IMR-90 (cell line): ENCODE results near the gene PPY. TPM values are rescaled to one million over a fixed set of nuclear protein-coding genes. Genes with fewer than 3 reads are reported as not detected.

ENCODE experiments used
- ATAC-seq: fragments of 200-7000 bp; cut with Tn5 transposase; 2 replicates; pipeline ENCODE4 v1.9.1; 2020; ENCODE audit warnings: low read depth, mild to moderate bottlenecking, moderate library complexity
- BruUV-seq: library from RNA; stranded (reverse); fragments of 400-500 nt; replicated peaks from 2 replicates; lab custom pipeline; 2021; lab: Mats Ljungman, UMichigan
- CTCF ChIA-PET: fragments of 300-600 bp; formaldehyde crosslinking; extraction: SDS; loops from one replicate; lab custom pipeline; 2021; ENCODE audit warnings: antibody characterized with exemption; lab: Yijun Ruan, JAX
- POLR2A ChIA-PET: fragments of 300-600 bp; sonication (Branson Sonifier 250); formaldehyde crosslinking; loops from one replicate; lab custom pipeline; 2022; ENCODE audit warnings: antibody characterized with exemption; ENCODE audit not compliant: unreplicated experiment; lab: Charles Lee
- DNase-seq: peaks from one replicate; pipeline ENCODE4 v3.0.0; 2013
- H2AFZ ChIP-seq: replicated peaks from 2 replicates; pipeline ENCODE3; 2013; ENCODE audit warnings: low read length, mild to moderate bottlenecking; ENCODE audit not compliant: poor library complexity
- H2AK5ac ChIP-seq: 2 replicates; pipeline ENCODE4 v1.6.1; 2013; ENCODE audit warnings: low read depth, low read length, inconsistent platforms
- H2AK9ac ChIP-seq: replicated peaks from 2 replicates; pipeline ENCODE3; 2013; ENCODE audit warnings: mild to moderate bottlenecking, low read depth, low read length, moderate library complexity; ENCODE audit not compliant: poor library complexity
- H2BK120ac ChIP-seq: 2 replicates; pipeline ENCODE4 v1.6.1; 2013; ENCODE audit warnings: low read depth, low read length, inconsistent platforms
- H2BK15ac ChIP-seq: 3 replicates; pipeline ENCODE4 v1.6.1; 2013; ENCODE audit warnings: low read depth, low read length, inconsistent platforms
- H2BK20ac ChIP-seq: 2 replicates; pipeline ENCODE4 v1.6.1; 2013; ENCODE audit warnings: low read depth, mild to moderate bottlenecking, inconsistent platforms, low read length, moderate library complexity
- H2BK5ac ChIP-seq: 2 replicates; pipeline ENCODE4 v1.6.1; 2013; ENCODE audit warnings: mild to moderate bottlenecking, low read depth, low read length, inconsistent platforms; ENCODE audit not compliant: poor library complexity, severe bottlenecking
- H3K14ac ChIP-seq: replicated peaks from 2 replicates; pipeline ENCODE4 v1.6.1; 2013; ENCODE audit warnings: low read depth, low read length, inconsistent platforms
- H3K18ac ChIP-seq: 2 replicates; pipeline ENCODE4 v1.6.1; 2013; ENCODE audit warnings: low read depth, low read length, control low read depth
- H3K23ac ChIP-seq: 2 replicates; pipeline ENCODE4 v1.6.1; 2013; ENCODE audit warnings: low read depth, low read length, inconsistent platforms
- H3K27ac ChIP-seq: 2 replicates; pipeline ENCODE4 v1.5.1; 2013; ENCODE audit warnings: mild to moderate bottlenecking, control low read depth, low read length; ENCODE audit not compliant: insufficient read depth
- H3K27me3 ChIP-seq: 2 replicates; pipeline ENCODE4 v1.6.1; 2013; ENCODE audit warnings: low read length; ENCODE audit not compliant: control insufficient read depth, insufficient read depth
- H3K36me3 ChIP-seq: 2 replicates; pipeline ENCODE4 v1.6.1; 2013; ENCODE audit warnings: low read length, mixed read lengths; ENCODE audit not compliant: control insufficient read depth, insufficient read depth
- H3K4ac ChIP-seq: 2 replicates; pipeline ENCODE4 v1.6.1; 2013; ENCODE audit warnings: low read depth, low read length, inconsistent platforms
- H3K4me1 ChIP-seq: 2 replicates; pipeline ENCODE4 v1.6.1; 2013; ENCODE audit warnings: low read length, mixed read lengths; ENCODE audit not compliant: control insufficient read depth, insufficient read depth
- H3K4me2 ChIP-seq: 2 replicates; pipeline ENCODE4 v1.6.1; 2013; ENCODE audit warnings: low read depth, mild to moderate bottlenecking, control low read depth, low read length, moderate library complexity
- H3K4me3 ChIP-seq: 2 replicates; pipeline ENCODE4 v1.5.1; 2013; ENCODE audit warnings: low read depth, mild to moderate bottlenecking, control low read depth, low read length, moderate library complexity; ENCODE audit not compliant: insufficient read depth
- H3K56ac ChIP-seq: 2 replicates; pipeline ENCODE4 v1.6.1; 2013; ENCODE audit warnings: low read length, inconsistent platforms; ENCODE audit not compliant: insufficient read depth; ENCODE audit errors: extremely low read depth
- H3K79me1 ChIP-seq, 2 experiments: 2 replicates each; pipeline ENCODE4 v1.6.1; 2013; ENCODE audit warnings: low read length in 2 of 2, inconsistent platforms in 1 of 2, low read depth in 1 of 2
- H3K9ac ChIP-seq: 2 replicates; pipeline ENCODE4 v1.6.1; 2013; ENCODE audit warnings: low read depth, low read length, control low read depth
- H3K9me1 ChIP-seq: 2 replicates; pipeline ENCODE4 v1.6.1; 2013; ENCODE audit warnings: low read length, inconsistent platforms; ENCODE audit not compliant: insufficient read depth
- H3K9me3 ChIP-seq: 2 replicates; pipeline ENCODE4 v1.6.1; 2013; ENCODE audit warnings: low read length; ENCODE audit not compliant: control insufficient read depth, insufficient read depth
- H4K20me1 ChIP-seq: 2 replicates; pipeline ENCODE4 v1.6.1; 2013; ENCODE audit warnings: low read length, inconsistent platforms; ENCODE audit not compliant: insufficient read depth
- H4K5ac ChIP-seq: 2 replicates; pipeline ENCODE4 v1.6.1; 2013; ENCODE audit warnings: mild to moderate bottlenecking, low read depth, low read length, control low read depth
- H4K8ac ChIP-seq, 2 experiments: 2 replicates each; pipeline ENCODE4 v1.6.1; 2013; ENCODE audit warnings: low read depth in 2 of 2, low read length in 2 of 2, control low read depth in 1 of 2, inconsistent platforms in 1 of 2
- H4K91ac ChIP-seq: 2 replicates; pipeline ENCODE4 v1.6.1; 2013; ENCODE audit warnings: low read depth, low read length, inconsistent platforms; ENCODE audit not compliant: insufficient read depth
- BHLHE40 ChIP-seq: fragments of 150-350 bp; IDR thresholded peaks from 2 replicates; pipeline ENCODE4 v1.6.1; 2016; ENCODE audit warnings: mild to moderate bottlenecking, low read depth, low read length
- CEBPB ChIP-seq: IDR thresholded peaks from 2 replicates; pipeline ENCODE4 v1.6.1; 2012; ENCODE audit warnings: low read depth, low read length, improper control_type of control experiment
- CHD1 ChIP-seq: IDR thresholded peaks from 2 replicates; pipeline ENCODE4 v1.6.1; 2012; ENCODE audit warnings: low read depth, low read length, improper control_type of control experiment
- CTCF ChIP-seq: conservative IDR thresholded peaks from 2 replicates; pipeline ENCODE4 v1.5.1; 2012; ENCODE audit warnings: mild to moderate bottlenecking, low read depth, low read length, improper control_type of control experiment
- MAFK ChIP-seq: IDR thresholded peaks from 2 replicates; pipeline ENCODE4 v1.6.1; 2012; ENCODE audit warnings: low read depth, low read length, improper control_type of control experiment
- MAZ ChIP-seq: IDR thresholded peaks from 2 replicates; pipeline ENCODE4 v1.6.1; 2012; ENCODE audit warnings: low read depth, mild to moderate bottlenecking, low read length, improper control_type of control experiment, moderate library complexity, borderline replicate concordance
- MXI1 ChIP-seq: IDR thresholded peaks from 2 replicates; pipeline ENCODE4 v1.6.1; 2012; ENCODE audit warnings: low read depth, mild to moderate bottlenecking, low read length, moderate library complexity, borderline replicate concordance
- NFE2L2 ChIP-seq: fragments of 150-350 bp; IDR thresholded peaks from 2 replicates; pipeline ENCODE4 v1.6.1; 2016; ENCODE audit warnings: low read depth, mild to moderate bottlenecking, low read length
- POLR2A ChIP-seq: IDR thresholded peaks from 2 replicates; pipeline ENCODE4 v1.6.1; 2012; ENCODE audit warnings: mild to moderate bottlenecking, low read depth, low read length
- RAD21 ChIP-seq: IDR thresholded peaks from 2 replicates; pipeline ENCODE4 v1.6.1; 2012; ENCODE audit warnings: low read length, improper control_type of control experiment
- RFX5 ChIP-seq: IDR thresholded peaks from 2 replicates; pipeline ENCODE4 v1.8.0; 2012; ENCODE audit warnings: low read depth, mild to moderate bottlenecking, low read length, moderate library complexity
- SMC3 ChIP-seq: fragments of 150-350 bp; IDR thresholded peaks from 2 replicates; pipeline ENCODE4 v1.6.1; 2016; ENCODE audit warnings: low read depth, mild to moderate bottlenecking, antibody characterized with exemption, low read length, moderate library complexity
- USF2 ChIP-seq: fragments of 150-350 bp; IDR thresholded peaks from 2 replicates; pipeline ENCODE4 v1.6.1; 2017; ENCODE audit warnings: mild to moderate bottlenecking, antibody characterized with exemption, low read length, low read depth
- WGBS, 2 experiments: methylation state at CpG; one replicate each; pipeline versions ENCODE4 v1.1.5 to v1.1.7; 2013; ENCODE audit warnings: missing lambda C conversion rate in 2 of 2; ENCODE audit not compliant: insufficient read length in 1 of 2; ENCODE audit errors: extremely low coverage in 2 of 2; 5-methylcytosine and 5-hydroxymethylcytosine counted together
- dilution Hi-C: fragments of 300-500 bp; cut with HindIII; formaldehyde crosslinking; loops from one replicate; pipeline ENCODE4 v1.14.3; 2018; ENCODE audit warnings: low sequenced_read_pairs; ENCODE audit not compliant: unreplicated experiment
- in situ Hi-C: fragments of 300-500 bp; cut with MboI; formaldehyde crosslinking; loops from 3 replicates; pipeline ENCODE4 v1.14.3; 2019; ENCODE audit warnings: low sequenced_read_pairs, inconsistent platforms, mixed read lengths
- intact Hi-C: fragments of 100-400 bp; cut with micrococcal nuclease; formaldehyde crosslinking; loops from 2 replicates; pipeline ENCODE4 v1.10.0; 2022
- polyA plus RNA-seq, 3 experiments: library from polyadenylated mRNA; depleted of rRNA; stranded (reverse); fragments of >200 nt; gene quantifications; 2 replicates each; pipeline ENCODE4 v1.2.3, GENCODE V29; 2012; ENCODE audit warnings: low replicate concordance in 1 of 3
- total RNA-seq: library from RNA; depleted of rRNA; stranded (reverse); fragments of >200 nt; gene quantifications from 2 replicates; pipeline ENCODE4 v1.2.3, GENCODE V29; 2012

The PPY gene
- total and polyA plus RNA-seq, 2 of the 4 experiments (the other 2 are of a cell fraction), result not detected

GRCh38 chr17:43912635-43913304 lies 29.5 kb downstream of the PPY start:
- no peak overlapping the region for H3K9ac ChIP-seq
- H2BK120ac ChIP-seq, result no peak overlapping the region
- no TSS peak for BruUV-seq
- H3K4me2 ChIP-seq, result no peak overlapping the region
- H4K8ac ChIP-seq, result no peak overlapping the region
- POLR2A ChIA-PET, result interaction anchor here (0.7 kb wide), 1 partner anchor 15 kb away, joined by 3 read pairs; no protein-coding TSS in a partner anchor
- H2AFZ ChIP-seq, result no peak overlapping the region
- ATAC-seq (no peak), DNase-seq (no peak)
- H3K9me1 ChIP-seq, result peaks cover 3% of the 10 kb centered on the region; the same call in 1 of the 2 replicates
- no peak overlapping the region for H2AK9ac ChIP-seq
- no peak overlapping the region for H3K27ac ChIP-seq
- no peaks in the 10 kb centered on the region for H3K9me3 ChIP-seq
- no peak overlapping the region; the same call in 1 of the 2 replicates for H3K23ac ChIP-seq
- intact Hi-C loops, result no loop called here
- H3K4ac ChIP-seq, result no peak overlapping the region
- H3K79me1 ChIP-seq, result no peaks in the 10 kb centered on the region
- no peak overlapping the region for H2BK15ac ChIP-seq
- no peaks in the 10 kb centered on the region for H3K36me3 ChIP-seq
- no peak overlapping the region for H2BK20ac ChIP-seq
- H3K14ac ChIP-seq, result no peak overlapping the region
- no peak overlapping the region for H3K18ac ChIP-seq
- dilution Hi-C loops, result no loop called here
- no peak overlapping the region for H4K5ac ChIP-seq
- WGBS, 2 experiments, result 19 to 100% methylated on average over 1 to 2 of the region's 4 CpGs
- no peaks in the 10 kb centered on the region for H4K20me1 ChIP-seq
- peaks cover 53% of the 10 kb centered on the region for H3K27me3 ChIP-seq
- in situ Hi-C loops, result no loop called here
- H2AK5ac ChIP-seq, result no peak overlapping the region
- no peak for TF ChIP-seq MXI1
- no peak for TF ChIP-seq RAD21
- TF ChIP-seq RFX5, result no peak
- TF ChIP-seq POLR2A, result no peak
- no peak for TF ChIP-seq BHLHE40
- TF ChIP-seq NFE2L2, result no peak
- TF ChIP-seq USF2, result no peak
- TF ChIP-seq MAFK, result no peak
- no peak for TF ChIP-seq CEBPB
- no peak for TF ChIP-seq SMC3
- no peak for TF ChIP-seq CTCF
- no peak for TF ChIP-seq MAZ
- no peak for TF ChIP-seq CHD1
- H3K56ac ChIP-seq, result no peak overlapping the region
- H3K4me3 ChIP-seq, result no peak overlapping the region
- 0 out of 2 replicates have a peak, but pooled peaks cover under 1% of the 10 kb centered on the region for H3K4me1 ChIP-seq
- CTCF ChIA-PET, result no interaction called here
- H2BK5ac ChIP-seq, result peak overlapping the region; percentile 76
- no peak overlapping the region for H4K91ac ChIP-seq
